Retinal pigment epithelial cell (primary cell): ENCODE data around the gene XK.

ENCODE experiments used
- DNase-seq: peaks from one replicate; pipeline ENCODE4 v3.0.0-alpha.2; 2010; ENCODE audit warnings: low read depth
- H3K4me3 ChIP-seq: 2 replicates; pipeline ENCODE4 v1.5.1; 2011; ENCODE audit warnings: mild to moderate bottlenecking, low read length, control low read depth, moderate library complexity
- CTCF ChIP-seq: conservative IDR thresholded peaks from 2 replicates; pipeline ENCODE4 v1.5.1; 2011; ENCODE audit warnings: low read depth, low read length, control low read depth, inconsistent platforms

XK gene

DNA sequence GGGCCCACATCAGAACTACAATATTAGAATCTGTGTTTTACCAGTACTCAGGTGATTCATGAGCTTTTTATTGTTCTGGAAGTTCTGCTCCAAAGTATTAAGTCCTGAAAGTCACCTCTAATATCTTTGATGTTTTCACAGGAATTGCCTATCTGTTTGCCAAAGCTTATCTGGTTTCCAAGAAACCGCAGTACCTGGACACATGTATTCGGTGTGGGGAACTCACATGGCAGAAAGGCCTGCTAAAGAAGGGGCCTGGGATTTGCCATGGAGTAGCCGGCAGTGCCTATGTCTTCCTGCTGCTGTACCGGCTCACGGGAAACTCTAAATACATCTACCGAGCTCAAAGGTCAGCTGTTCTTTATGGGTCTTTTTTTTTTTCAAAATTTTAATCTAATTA is 18.4 kb upstream of the XK start:
- no peak for TF ChIP-seq CTCF
- no peak overlapping the region for H3K4me3 ChIP-seq
- no peak for DNase-seq

DNA sequence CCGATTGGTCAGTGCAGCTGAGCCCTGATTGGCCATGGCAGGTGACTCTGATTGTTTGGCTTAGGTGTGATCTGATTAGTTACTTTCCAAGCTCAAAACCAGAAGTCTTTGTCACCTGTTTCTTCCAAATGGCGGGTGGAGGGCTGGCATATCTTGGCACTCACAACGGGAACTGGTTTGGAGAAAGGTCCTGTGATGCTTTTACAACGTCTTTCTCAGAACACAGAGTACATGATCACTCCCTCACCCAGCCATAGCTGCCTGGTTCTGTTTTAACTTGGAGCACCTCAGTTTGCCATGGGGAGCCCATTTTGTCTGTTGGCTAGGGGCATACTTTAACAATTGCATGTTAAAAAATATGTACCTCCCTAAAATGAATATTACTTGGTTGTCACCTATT is 13.0 kb upstream of the XK start:
- no peak for DNase-seq
- H3K4me3 ChIP-seq = no peak overlapping the region
- TF ChIP-seq CTCF = no peak

GRCh38 chrX:37676811-37677210 is 8.8 kb upstream of the XK start:
- no peak overlapping the region for H3K4me3 ChIP-seq
- TF ChIP-seq CTCF = no peak
- no peak for DNase-seq

DNA sequence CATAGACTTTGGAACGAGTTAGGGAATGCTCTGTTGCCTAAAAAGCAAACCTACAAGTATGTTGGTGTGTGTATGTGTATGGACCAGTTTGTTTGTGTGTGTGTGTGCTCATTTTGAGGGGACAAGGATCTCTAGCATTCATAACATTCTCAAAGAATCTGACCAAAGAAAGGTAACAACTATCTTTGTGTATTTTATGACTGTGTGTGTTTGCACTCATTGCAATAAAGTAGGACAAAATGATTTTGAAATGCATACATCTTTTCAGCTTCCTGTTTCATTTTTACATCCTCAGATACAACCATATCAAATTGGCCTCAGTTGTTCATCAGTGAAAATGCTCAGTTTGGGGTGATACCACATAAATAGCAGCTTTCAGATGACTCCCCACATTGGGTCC is 8.3 kb upstream of the XK start:
- H3K4me3 ChIP-seq = no peak overlapping the region
- DNase-seq = no peak
- TF ChIP-seq CTCF = no peak

GRCh38 chrX:37677765-37678164 is 7.8 kb upstream of the XK start:
- no peak for DNase-seq
- no peak for TF ChIP-seq CTCF
- no peak overlapping the region for H3K4me3 ChIP-seq

- DNase-seq = no peak
- H3K4me3 ChIP-seq = no peak overlapping the region
- no peak for TF ChIP-seq CTCF
Measured at GRCh38 chrX:37678574-37678973, 7.0 kb upstream of the XK start.

DNA sequence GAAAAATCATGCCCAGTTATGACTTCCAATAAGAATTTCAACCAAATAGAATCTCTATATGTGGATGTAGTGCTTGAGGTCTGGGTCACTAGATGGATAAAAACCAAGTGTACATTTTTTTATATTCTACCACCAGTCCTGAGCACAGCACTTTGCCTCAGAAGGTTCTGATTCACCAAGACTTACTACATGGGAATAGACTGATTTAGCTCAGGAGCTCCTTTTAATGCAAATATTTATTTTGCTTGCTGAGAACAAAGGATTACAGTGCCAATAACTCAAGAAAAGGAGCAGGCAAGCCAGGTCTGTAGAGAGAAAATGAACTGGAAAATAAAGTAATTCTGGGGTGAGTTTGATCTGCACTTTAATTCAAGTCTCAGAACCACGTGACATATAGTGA is 6.4 kb upstream of the XK start:
- no peak for TF ChIP-seq CTCF
- DNase-seq = no peak
- H3K4me3 ChIP-seq = no peak overlapping the region
